WI38 (cell line): Measurements from ENCODE around the gene HPDL.

ENCODE experiments used
- H3K4me3 ChIP-seq: 2 replicates; pipeline ENCODE4 v1.5.1; 2011; ENCODE audit warnings: low read depth, mild to moderate bottlenecking, control low read depth, low read length
- TF ChIP-seq, protein P1 (sequence below): IDR thresholded peaks from 2 replicates; pipeline ENCODE4 v1.5.1; 2012; ENCODE audit warnings: low read depth, mild to moderate bottlenecking, control low read depth, low read length

Gene HPDL

DNA sequence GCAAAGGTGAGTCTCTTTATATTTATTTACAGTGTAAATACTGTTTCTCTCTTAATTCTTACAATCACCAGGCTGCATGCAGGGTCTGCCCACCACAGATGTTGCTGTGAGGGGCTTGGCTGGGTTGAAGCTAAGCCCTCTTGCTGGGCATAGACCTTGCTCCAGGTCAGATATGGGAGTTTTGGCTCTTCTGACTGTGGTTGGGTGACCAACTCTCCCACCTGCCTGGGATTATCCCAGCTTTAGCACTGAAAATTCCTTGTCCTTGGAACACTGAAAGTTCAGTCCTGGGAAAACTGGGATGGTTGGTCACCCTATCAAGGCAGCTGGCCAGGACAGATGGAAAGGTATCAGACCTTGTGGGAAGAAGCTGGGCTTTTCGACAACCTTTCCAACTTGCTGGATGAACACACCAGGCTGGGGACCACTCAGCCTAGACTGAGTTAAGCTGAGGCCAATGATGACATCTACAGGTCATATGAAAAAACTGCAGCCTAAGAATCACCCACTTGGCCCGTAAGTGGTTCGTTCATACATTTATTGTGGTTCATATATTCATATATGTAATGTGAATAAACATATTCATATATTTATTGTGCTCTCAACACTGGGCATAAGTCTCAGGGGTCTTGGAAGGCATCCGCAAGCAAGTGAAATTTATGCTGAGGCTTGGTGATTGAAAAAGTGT lies 26.6 kb upstream of the HPDL start:
- TF ChIP-seq, protein P1, sequence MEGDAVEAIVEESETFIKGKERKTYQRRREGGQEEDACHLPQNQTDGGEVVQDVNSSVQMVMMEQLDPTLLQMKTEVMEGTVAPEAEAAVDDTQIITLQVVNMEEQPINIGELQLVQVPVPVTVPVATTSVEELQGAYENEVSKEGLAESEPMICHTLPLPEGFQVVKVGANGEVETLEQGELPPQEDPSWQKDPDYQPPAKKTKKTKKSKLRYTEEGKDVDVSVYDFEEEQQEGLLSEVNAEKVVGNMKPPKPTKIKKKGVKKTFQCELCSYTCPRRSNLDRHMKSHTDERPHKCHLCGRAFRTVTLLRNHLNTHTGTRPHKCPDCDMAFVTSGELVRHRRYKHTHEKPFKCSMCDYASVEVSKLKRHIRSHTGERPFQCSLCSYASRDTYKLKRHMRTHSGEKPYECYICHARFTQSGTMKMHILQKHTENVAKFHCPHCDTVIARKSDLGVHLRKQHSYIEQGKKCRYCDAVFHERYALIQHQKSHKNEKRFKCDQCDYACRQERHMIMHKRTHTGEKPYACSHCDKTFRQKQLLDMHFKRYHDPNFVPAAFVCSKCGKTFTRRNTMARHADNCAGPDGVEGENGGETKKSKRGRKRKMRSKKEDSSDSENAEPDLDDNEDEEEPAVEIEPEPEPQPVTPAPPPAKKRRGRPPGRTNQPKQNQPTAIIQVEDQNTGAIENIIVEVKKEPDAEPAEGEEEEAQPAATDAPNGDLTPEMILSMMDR: peak; percentile 68
- no peak overlapping the region for H3K4me3 ChIP-seq

DNA sequence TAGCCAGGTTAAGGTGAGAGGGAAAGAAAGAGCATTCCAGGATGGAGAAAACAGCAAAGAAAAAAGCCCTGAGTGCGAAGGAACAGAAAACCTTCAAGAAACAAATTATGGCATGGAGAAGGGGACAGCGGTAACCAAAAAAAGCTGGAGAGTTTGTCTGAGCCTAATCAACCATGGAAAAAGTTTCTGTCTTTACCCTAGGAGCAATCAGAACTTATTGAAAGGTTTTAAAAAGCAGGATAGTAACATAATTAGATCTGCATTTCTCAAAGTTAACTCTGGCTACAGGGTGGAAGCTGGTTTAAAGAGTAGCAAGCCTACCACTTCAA lies 26.1 kb upstream of the HPDL start:
- no peak overlapping the region for H3K4me3 ChIP-seq
- TF ChIP-seq, protein P1: no peak; the same call in 1 of the 2 replicates

DNA sequence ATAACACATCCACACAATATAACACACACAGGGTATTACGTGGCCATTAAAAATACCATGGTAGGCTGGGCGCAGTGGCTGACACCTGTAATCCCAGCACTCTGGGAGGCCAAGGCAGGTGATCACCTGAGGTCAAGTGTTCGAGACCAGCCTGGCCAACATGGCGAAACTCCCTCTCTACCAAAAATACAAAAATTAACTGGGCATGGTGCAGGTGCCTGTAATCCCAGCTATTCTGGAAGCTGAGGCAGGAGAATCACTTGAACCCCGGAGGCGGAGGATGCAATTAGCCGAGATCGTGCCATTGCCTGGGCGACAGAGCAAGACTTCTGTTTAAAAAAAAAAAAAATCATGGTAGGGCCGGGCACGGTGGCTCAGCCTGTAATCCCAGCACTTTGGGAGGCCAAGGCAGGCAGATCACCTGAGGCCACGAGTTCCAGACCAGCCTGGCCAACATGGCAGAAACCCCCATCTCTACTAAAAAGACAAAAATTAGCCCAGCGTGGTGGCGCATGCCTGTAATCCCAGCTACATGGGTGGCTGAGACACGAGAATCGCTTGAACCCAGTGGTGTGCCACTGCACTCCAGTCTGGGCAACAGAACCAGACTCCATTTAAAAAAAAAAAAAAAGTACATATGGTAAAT lies 24.1 kb upstream of the HPDL start:
- H3K4me3 ChIP-seq: peak overlapping the region; percentile 62
- TF ChIP-seq, protein P1: no peak

DNA sequence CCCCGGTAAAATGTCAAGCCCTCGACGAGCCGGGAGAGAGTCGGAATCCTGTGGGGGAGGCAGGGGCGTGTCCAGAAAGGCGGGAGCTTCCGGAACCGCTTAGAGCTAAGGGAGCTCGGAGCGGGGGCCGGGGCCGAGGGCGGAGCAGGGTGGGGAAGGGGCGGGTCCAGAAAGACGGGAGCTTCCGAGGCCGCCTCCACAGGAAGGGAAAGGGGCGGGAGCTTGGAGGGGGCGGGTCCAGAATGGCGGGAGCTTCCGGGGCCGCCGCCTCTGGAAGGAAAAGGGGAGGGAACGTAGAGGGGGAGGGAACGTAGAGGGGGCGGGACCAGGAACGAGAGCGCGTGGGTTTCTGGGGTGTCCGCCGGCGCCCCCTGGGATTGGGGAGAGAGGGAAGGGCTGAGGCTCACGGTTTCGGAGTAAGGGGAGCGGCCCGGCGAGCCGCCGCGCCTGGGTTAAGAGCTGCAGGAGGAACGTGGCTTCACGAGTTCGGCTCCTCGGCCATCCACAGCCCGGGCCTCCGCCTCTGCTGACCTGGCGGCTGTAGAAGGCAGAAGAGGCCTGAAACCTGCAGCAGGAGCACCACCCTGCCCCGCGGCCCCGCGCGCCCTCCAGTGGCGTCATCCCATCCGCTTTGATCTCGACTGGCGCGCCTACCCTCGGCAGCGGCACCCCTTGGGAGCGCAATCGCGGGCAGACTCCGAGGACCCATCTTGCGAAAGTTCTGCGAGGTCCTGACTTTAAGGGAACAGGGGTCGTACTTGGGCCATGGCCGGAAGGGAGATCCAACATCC lies 23.0 kb upstream of the HPDL start:
- TF ChIP-seq, protein P1: peak; percentile 51
- peak overlapping the region; percentile 70 for H3K4me3 ChIP-seq

DNA sequence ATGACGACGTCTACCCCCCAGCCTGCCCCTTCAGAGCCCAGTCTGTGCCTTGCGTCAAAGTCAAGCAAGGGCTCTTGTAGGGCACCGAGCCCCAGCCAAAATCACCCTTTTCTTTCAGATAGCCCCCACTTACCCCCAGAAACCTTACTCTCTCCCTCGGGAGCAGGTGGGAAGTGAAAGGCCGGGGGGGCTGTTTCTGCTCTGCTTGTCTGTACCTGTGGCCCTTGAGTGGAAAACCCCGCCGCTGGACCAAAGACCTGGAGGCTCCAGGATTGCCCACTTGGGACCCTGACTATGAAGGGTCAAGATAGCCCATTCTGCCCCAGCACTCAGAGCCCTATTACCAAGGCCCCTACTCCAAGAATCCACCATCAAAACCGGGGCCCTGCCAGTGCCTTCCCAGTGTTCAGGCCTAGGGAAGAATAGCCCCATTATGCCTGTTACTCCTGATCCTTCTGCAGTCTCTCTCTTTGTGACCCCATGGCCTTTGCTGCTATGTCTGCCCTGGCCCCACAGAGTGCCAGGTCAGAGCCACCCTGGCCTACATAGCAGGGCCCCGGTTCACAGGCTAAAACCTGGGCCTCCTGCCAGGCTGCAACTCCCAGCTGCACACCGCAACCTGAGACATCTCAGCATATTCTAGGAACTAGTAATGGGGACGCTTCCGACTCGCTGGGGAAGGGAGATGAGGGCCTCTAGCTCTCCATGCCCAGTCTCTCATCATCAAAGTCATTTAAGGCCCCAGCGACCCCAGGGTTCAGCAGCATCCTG lies 22.2 kb upstream of the HPDL start:
- peak overlapping the region; percentile 70 for H3K4me3 ChIP-seq
- TF ChIP-seq, protein P1: no peak

DNA sequence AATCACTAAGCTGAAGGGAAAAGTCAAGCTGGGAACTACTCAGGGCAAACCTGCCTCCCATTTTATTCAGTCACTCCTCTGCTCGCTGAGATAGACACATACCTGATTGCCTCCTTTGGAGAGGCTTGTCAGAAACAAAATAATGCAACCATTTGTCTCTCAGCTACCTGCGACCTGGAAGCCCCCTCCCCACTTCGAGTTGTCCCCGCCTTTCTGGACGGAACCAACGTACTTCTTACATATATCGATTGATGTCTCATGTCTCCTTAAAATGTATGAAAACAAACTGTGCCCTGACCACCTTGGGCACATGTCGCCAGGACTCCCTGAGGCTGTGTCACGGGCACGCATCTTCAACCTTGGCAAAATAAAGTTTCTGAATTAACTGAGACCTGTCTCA lies 21.5 kb upstream of the HPDL start:
- TF ChIP-seq, protein P1: no peak
- no peak overlapping the region for H3K4me3 ChIP-seq
